Epithelial cell of esophagus (primary cell): ENCODE data around the gene SYCP2.
A peak's percentile ranks its signal among the peaks of the same experiment; 100 is the strongest.
"Not testable (repeated sequence)": the region's sequence is repeated elsewhere in the genome, so short reads cannot be mapped to it uniquely, and the experiment has no call there.

ENCODE experiments used
- DNase-seq: peaks from one replicate; pipeline ENCODE4 v3.0.0; 2010; ENCODE audit warnings: low read depth
- H3K4me3 ChIP-seq: 2 replicates; pipeline ENCODE4 v1.5.1; 2011; ENCODE audit warnings: mild to moderate bottlenecking, low read length, control low read depth
- CTCF ChIP-seq: IDR thresholded peaks from 2 replicates; pipeline ENCODE4 v1.5.1; 2011; ENCODE audit warnings: low read depth, mild to moderate bottlenecking, low read length, control low read depth, inconsistent platforms; ENCODE audit not compliant: insufficient read depth; ENCODE audit errors: missing control alignments

Gene SYCP2

GRCh38 chr20:59861401-59861800 lies 72.0 kb downstream of the SYCP2 start:
- no peak overlapping the region for H3K4me3 ChIP-seq
- TF ChIP-seq CTCF: no peak
- no peak for DNase-seq

GRCh38 chr20:59858425-59858824 lies 75.0 kb downstream of the SYCP2 start:
- no peak overlapping the region for H3K4me3 ChIP-seq

GRCh38 chr20:59857966-59858365 lies 75.5 kb downstream of the SYCP2 start:
- DNase-seq: no peak
- TF ChIP-seq CTCF: no peak
- no peak overlapping the region for H3K4me3 ChIP-seq

More at GRCh38 chr20:59858425-59858824, 75.0 kb downstream of the SYCP2 start:
- DNase-seq: no peak
- TF ChIP-seq CTCF: no peak

GRCh38 chr20:59856941-59857340 lies 76.5 kb downstream of the SYCP2 start:
- not testable (repeated sequence) for DNase-seq, H3K4me3 ChIP-seq

GRCh38 chr20:59856526-59856925 lies 76.9 kb downstream of the SYCP2 start:
- DNase-seq, H3K4me3 ChIP-seq: not testable (repeated sequence)

- peak; percentile 67 for DNase-seq
- peak; percentile 68 for TF ChIP-seq CTCF
- no peak overlapping the region for H3K4me3 ChIP-seq
These were observed 83.3 kb downstream of the SYCP2 start for GRCh38 chr20:59850018-59850641.

GRCh38 chr20:59848182-59848581 lies 85.3 kb downstream of the SYCP2 start:
- no peak for DNase-seq
- no peak overlapping the region for H3K4me3 ChIP-seq
- TF ChIP-seq CTCF: no peak

- no peak for TF ChIP-seq CTCF
- H3K4me3 ChIP-seq: no peak overlapping the region
- peak; percentile 49 for DNase-seq
These were observed 88.0 kb downstream of the SYCP2 start for GRCh38 chr20:59845472-59845871.
